ENCODE results near the gene LIFR. TPM values are rescaled to one million over a fixed set of nuclear protein-coding genes. Genes with fewer than 3 reads are reported as not detected.

Gene LIFR
- total RNA-seq, 1 donor from 2014 or later, result 26.4 TPM

DNA sequence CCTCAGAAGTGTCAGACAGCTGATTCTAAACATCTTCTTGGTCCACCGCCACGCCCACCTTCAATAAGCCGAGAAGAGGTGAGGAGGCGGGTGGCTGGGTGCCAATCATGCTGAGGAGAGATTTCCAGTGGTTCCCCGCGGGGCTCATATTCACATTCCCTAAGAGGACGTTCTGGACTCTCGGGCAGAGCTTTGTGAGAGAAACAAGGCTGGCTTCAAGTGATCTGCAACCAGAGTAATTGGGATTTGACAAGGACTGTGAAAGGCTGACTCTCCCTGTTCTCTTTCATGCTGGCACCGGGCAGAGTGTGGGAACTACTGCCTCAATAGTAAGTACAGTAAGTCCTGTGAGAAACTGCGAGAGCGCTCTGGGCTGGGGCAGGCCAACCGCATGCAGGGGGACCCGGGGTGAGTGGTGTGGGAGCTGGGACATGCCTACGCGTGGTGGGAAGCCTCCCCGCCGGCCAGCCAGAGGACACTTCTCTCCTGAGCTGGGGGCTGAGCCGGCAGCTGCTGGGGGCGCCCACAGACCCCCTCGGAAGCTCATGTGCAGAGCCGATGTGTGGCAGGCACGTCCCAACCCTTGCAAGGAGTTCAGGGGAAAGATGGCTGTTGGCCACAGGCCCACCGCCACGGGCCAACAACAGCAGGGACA, 110.9 kb downstream of the LIFR start:
- no peak for DNase-seq (ENCODE audit: low read depth in 2 of 2)

GRCh38 chr5:38443390-38443789, 113.1 kb downstream of the LIFR start:
- no peak for DNase-seq (ENCODE audit: low read depth in 2 of 2)

GRCh38 chr5:38442247-38442573, 114.2 kb downstream of the LIFR start:
- DNase-seq (ENCODE audit: low read depth in 2 of 2), result no peak

DNA sequence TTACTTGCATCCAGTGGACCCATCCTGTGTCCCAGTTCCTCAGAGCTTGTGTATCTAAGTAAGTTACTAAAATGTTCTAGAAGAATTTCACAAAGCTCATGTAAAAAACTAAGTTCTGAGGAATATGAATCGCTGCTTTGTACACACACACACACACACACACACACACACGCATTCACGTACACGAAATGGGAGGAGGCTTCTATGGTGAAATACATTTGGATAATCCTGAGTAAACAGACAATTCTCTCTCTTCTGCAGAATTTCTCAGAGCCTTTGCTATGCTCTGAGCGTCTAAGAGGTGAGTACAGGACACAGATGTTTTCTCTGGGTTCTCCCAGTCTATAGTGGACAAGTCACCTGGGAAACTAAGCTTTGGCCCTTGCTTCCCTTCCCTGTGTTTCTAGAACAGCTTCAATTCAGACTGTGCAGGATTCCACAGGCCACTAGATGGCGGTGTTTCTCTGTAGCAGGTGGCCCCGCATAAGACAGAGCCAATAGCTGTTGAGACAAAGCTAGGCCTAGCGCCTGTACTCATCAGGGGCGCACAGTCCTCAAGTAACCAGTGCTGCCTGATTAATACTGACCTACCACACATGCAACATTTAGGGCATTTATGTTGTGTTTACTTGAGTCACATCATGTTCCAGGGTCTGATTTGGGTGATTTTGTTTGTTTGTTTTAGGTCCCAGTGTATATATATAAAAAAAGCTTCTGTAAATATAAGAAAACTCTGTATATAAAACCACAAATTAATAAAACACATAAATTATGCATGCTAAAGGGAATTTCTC, 114.8 kb downstream of the LIFR start:
- DNase-seq (ENCODE audit: low read depth in 2 of 2), result peak; percentile 91 to 94

- DNase-seq (ENCODE audit: low read depth in 2 of 2), result no peak
Observed at GRCh38 chr5:38438757-38439156, 117.7 kb downstream of the LIFR start.

GRCh38 chr5:38434966-38435705, 121.3 kb downstream of the LIFR start:
- DNase-seq (ENCODE audit: low read depth in 2 of 2), result no peak

DNA sequence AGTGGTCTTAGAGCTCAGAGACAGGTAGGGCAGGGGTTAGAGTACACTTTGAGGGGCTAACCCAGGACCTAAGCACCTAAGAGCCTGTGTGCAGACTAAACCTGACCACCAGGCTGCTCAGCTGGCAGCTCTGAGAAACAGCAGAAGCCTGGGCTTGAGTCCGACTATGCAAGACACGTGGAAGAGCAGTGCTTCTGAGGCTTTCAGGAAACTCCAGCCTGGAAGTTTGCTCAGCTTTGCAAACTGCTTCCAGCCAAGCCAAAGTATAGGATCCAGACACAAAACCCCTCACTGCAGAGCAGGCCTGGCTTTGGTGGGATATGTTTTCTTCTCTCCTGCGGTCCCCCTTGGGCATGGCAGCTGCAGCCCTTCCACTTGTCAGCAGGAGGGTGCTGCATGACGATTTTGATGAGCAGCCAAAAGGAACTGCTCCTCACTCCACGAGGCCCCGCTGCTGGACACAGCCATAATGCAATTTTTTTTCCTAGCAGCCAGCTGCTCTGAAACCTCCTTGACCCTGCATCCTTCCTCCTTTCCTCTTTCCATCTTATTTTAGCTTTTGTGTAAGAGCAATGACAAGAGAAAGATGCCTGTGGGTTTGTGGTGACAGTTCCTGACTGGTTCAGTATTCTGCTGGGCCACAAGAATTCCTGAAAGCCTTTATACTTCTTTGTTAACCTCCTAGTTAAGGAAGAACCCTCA, 123.1 kb downstream of the LIFR start:
- DNase-seq (ENCODE audit: low read depth in 2 of 2), result peak; percentile 71 to 89

- no peak for DNase-seq (ENCODE audit: low read depth in 2 of 2)
Observed at GRCh38 chr5:38431242-38431853, 125.1 kb downstream of the LIFR start.

DNA sequence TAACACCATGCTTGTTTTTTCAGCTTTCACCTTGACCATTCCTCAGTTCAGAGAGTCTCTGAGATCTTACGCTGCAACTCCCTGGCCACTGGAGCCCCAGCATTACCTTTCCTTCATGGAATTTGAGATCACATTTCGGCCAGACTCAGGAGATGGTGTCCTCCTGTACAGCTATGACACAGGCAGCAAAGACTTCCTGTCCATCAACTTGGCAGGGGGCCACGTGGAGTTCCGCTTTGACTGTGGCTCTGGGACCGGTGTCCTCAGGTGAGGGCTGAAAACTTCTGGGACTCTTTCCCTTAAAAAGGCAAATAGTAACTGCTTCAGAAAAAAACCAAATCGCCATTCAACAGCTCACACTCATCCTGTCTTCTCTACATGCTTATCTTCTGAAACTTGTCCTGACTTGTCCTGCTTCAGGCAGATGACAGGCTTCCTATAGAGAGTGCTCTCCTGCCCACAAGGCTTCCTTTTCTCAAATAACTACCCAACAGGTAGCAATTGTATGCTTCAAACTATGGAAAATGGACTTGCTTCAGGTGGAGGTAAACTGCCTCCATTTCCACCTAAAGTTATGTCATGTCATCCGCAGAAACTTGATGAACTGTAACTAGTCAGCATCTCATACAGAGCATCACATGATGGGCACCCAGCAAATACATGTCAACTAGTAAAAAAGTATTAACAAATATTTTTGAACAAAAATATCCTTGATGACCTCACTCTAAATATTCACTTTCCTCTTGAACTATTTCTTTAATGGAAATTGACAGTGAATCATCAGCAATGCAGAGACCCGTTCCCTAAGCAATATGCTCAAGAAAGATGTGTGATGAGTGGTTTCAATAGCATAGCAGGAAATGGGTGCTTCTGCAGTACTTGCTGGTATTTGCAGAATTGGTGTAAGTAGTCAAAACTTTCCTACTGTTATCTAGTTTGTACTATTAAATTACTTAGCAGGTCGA, 129.2 kb downstream of the LIFR start:
- DNase-seq (ENCODE audit: low read depth in 2 of 2), result peak in 1 of 2 donors; percentile 46

DNA sequence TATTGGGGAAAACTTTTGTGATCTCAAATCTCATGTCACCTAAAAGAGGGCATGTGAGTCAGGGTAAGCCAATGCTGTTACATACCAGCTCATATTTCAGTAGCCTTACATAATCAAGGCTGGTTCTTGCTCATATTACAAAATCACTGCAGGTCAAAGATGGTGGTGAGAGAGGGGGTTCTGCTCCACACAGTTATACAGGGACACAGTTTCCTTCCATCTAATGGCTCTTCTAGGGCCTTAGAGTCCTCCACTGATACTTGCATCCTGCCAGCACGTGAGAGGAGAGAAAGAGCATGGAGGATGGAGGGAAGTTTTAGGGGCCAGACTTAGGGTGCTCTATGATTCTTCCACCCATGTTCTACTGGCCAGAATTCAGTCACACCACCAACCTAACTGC, 130.0 kb downstream of the LIFR start:
- no peak for DNase-seq (ENCODE audit: low read depth in 2 of 2)

All from lung microvascular endothelial cell (primary cell).